ENCODE results near the gene LTBP1. TPM values are rescaled to one million over a fixed set of nuclear protein-coding genes. Genes with fewer than 3 reads are reported as not detected.

LTBP1 gene
- total RNA-seq, 1 donor from 2014 or later: 0.07 TPM

DNA sequence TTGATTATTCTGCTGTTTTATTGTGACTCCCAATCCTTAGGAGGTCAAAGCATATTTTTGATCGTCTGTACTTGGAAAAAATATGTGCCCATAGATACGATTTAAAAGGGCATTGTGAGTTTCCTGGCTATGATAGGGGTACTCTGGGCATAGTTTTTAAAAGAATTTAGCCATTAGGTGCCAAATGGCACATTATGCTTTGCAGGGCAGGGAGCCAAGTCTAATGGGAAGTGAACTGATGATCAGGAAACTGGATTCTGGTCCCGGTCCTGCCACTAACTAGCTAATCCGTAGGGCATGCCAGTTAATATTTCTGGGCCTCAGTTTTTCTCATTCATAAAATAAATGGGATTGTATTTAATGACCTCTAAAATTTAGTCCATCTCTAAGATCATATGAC, 189.3 kb downstream of the LTBP1 start:
- no peak for ATAC-seq (ENCODE audit: low read depth)
- no peaks in the 10 kb centered on the region for H3K4me1 Mint-ChIP-seq
- TF ChIP-seq CTCF (IDR thresholded peaks at IDR 0.05): no peak
- H3K4me3 Mint-ChIP-seq: no peak overlapping the region
- no peak overlapping the region for H3K27ac Mint-ChIP-seq
- no peaks in the 10 kb centered on the region for H3K9me3 Mint-ChIP-seq
- ChIA-PET POLR2A (no interaction called here), CTCF (no interaction called here)
- peaks cover 2% of the 10 kb centered on the region for H3K27me3 Mint-ChIP-seq
- no peak for DNase-seq
- H3K36me3 Mint-ChIP-seq (ENCODE audit: low read depth): no peaks in the 10 kb centered on the region
- intact Hi-C loops (cut with micrococcal nuclease): no loop called here

GRCh38 chr2:33136566-33136965, 189.8 kb downstream of the LTBP1 start:
- Mint-ChIP-seq H3K27ac (no peak overlapping the region), H3K4me3 (no peak overlapping the region), H3K36me3 (ENCODE audit: low read depth) (no peaks in the 10 kb centered on the region), H3K9me3 (no peaks in the 10 kb centered on the region), H3K27me3 (peaks cover 3% of the 10 kb centered on the region), H3K4me1 (no peaks in the 10 kb centered on the region)
- POLR2A ChIA-PET: no interaction called here
- TF ChIP-seq CTCF (IDR thresholded peaks at IDR 0.05): no peak
- intact Hi-C loops (cut with micrococcal nuclease): no loop called here
- CTCF ChIA-PET: no interaction called here
- ATAC-seq (ENCODE audit: low read depth) (no peak), DNase-seq (no peak)

- no peaks in the 10 kb centered on the region for H3K36me3 Mint-ChIP-seq (ENCODE audit: low read depth)
- intact Hi-C loops (cut with micrococcal nuclease): no loop called here
- no peak for DNase-seq
- no peaks in the 10 kb centered on the region for H3K4me1 Mint-ChIP-seq
- no peak for TF ChIP-seq CTCF (IDR thresholded peaks at IDR 0.05)
- no peaks in the 10 kb centered on the region for H3K9me3 Mint-ChIP-seq
- ChIA-PET CTCF (no interaction called here), POLR2A (no interaction called here)
- H3K4me3 Mint-ChIP-seq: no peak overlapping the region
- no peak overlapping the region for H3K27ac Mint-ChIP-seq
- peaks cover 3% of the 10 kb centered on the region for H3K27me3 Mint-ChIP-seq
- ATAC-seq (ENCODE audit: low read depth): no peak
Observed at GRCh38 chr2:33137331-33137730, 190.6 kb downstream of the LTBP1 start.

DNA sequence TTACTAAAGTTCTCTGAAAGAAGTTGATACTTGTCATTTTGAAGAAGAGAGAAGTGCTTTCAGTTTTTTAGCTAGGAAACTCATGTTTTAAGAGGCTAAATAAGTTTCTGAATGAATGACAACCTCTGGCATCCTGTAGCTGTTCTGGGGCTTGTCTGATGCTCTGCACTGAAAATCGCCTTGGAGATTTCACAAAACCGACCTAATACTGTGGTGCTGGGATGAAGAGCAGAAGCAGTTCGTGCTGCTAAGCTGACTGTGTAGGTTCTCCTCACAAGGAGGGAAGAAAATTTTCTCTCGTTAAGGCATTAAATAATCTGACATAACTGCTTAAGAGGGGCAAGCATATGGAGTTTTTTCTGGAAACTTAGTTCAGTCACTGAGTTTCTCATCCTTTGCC, 193.2 kb downstream of the LTBP1 start:
- no peak overlapping the region for H3K4me3 Mint-ChIP-seq
- no peak for DNase-seq
- ChIA-PET POLR2A (no interaction called here), CTCF (no interaction called here)
- H3K9me3 Mint-ChIP-seq: no peaks in the 10 kb centered on the region
- TF ChIP-seq CTCF (IDR thresholded peaks at IDR 0.05): no peak
- no peak overlapping the region for H3K27ac Mint-ChIP-seq
- ATAC-seq (ENCODE audit: low read depth): no peak
- peaks cover 3% of the 10 kb centered on the region for H3K27me3 Mint-ChIP-seq
- intact Hi-C loops (cut with micrococcal nuclease): no loop called here
- no peaks in the 10 kb centered on the region for H3K36me3 Mint-ChIP-seq (ENCODE audit: low read depth)
- no peaks in the 10 kb centered on the region for H3K4me1 Mint-ChIP-seq

DNA sequence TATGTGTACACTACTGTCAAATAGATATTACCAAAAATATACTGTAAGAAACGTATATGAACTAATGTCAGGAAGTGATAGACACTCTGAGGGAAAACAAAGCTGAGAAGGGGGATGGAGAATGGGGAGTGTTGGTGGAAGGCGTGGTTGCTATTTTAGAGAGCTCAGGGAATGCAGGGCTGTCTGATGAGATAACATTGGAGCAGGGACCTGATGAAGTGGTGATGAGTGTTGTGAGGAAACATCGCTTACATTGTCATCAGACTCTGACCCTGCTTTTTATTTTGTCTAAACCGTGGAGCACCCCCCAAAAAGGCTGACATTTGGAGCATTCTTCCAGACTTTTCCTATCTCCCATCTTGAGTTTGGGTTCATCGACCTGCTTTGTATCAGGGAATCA, 194.7 kb downstream of the LTBP1 start:
- Mint-ChIP-seq H3K9me3 (peaks cover under 1% of the 10 kb centered on the region), H3K27me3 (peaks cover 3% of the 10 kb centered on the region), H3K27ac (no peak overlapping the region), H3K4me3 (no peak overlapping the region), H3K36me3 (ENCODE audit: low read depth) (no peaks in the 10 kb centered on the region), H3K4me1 (no peaks in the 10 kb centered on the region)
- ATAC-seq (ENCODE audit: low read depth): no peak
- no peak for TF ChIP-seq CTCF (IDR thresholded peaks at IDR 0.05)
- intact Hi-C loops (cut with micrococcal nuclease): no loop called here
- DNase-seq: no peak
- POLR2A ChIA-PET: no interaction called here
- CTCF ChIA-PET: no interaction called here

Measured in activated B cell treated with CpG ODN at 0.5 μM for 24 hours (primary cell).